MM.1S (cell line): ENCODE data around the gene HYCC1.

ENCODE experiments used
- DNase-seq: peaks from one replicate; pipeline ENCODE4 v3.0.0-alpha.2; 2015
- H2AFZ ChIP-seq: fragments of 300-600 bp; sonication (generic); 2 replicates; pipeline ENCODE4 v1.6.0; 2016; ENCODE audit warnings: antibody characterized with exemption, low read length
- H3F3A ChIP-seq: fragments of 300-600 bp; sonication (generic); 2 replicates; pipeline ENCODE4 v1.6.1; 2016; ENCODE audit warnings: mild to moderate bottlenecking, antibody characterized with exemption, low read length, moderate library complexity, mixed read lengths; ENCODE audit not compliant: insufficient read depth
- H3K27ac ChIP-seq: fragments of 300-600 bp; sonication (generic); 2 replicates; pipeline ENCODE4 v1.5.1; 2016; ENCODE audit warnings: mild to moderate bottlenecking, low read length
- H3K27me3 ChIP-seq: fragments of 300-600 bp; sonication (generic); replicated peaks from 2 replicates; pipeline ENCODE4 v1.6.0; 2016; ENCODE audit warnings: low read length; ENCODE audit not compliant: insufficient read depth
- H3K36me3 ChIP-seq: fragments of 300-600 bp; sonication (generic); replicated peaks from 2 replicates; pipeline ENCODE4 v1.6.1; 2016; ENCODE audit warnings: mild to moderate bottlenecking, low read length, mixed read lengths; ENCODE audit not compliant: insufficient read depth
- H3K4me1 ChIP-seq: fragments of 300-600 bp; sonication (generic); 2 replicates; pipeline ENCODE4 v1.6.1; 2016; ENCODE audit warnings: low read length, mixed read lengths
- H3K4me2 ChIP-seq: fragments of 300-600 bp; sonication (generic); 2 replicates; pipeline ENCODE4 v1.6.0; 2016; ENCODE audit warnings: low read depth, low read length
- H3K4me3 ChIP-seq: fragments of 300-600 bp; sonication (generic); 2 replicates; pipeline ENCODE4 v1.5.1; 2016; ENCODE audit warnings: low read length, mixed read lengths
- H3K79me2 ChIP-seq: fragments of 300-600 bp; sonication (generic); 2 replicates; pipeline ENCODE4 v1.6.1; 2016; ENCODE audit warnings: mixed run types, low read length, mixed read lengths
- H3K9ac ChIP-seq: fragments of 300-600 bp; sonication (generic); 2 replicates; pipeline ENCODE4 v1.6.1; 2016; ENCODE audit warnings: low read length, mixed read lengths
- H3K9me2 ChIP-seq: fragments of 300-600 bp; sonication (generic); replicated peaks from 2 replicates; pipeline ENCODE4 v1.6.1; 2016; ENCODE audit warnings: mild to moderate bottlenecking, low read length, mixed read lengths; ENCODE audit not compliant: insufficient read depth
- H3K9me3 ChIP-seq: fragments of 300-600 bp; sonication (generic); replicated peaks from 2 replicates; pipeline ENCODE4 v1.6.1; 2016; ENCODE audit warnings: mild to moderate bottlenecking, low read length, mixed read lengths; ENCODE audit not compliant: insufficient read depth
- H4K20me1 ChIP-seq: fragments of 300-600 bp; sonication (generic); 2 replicates; pipeline ENCODE4 v1.6.1; 2016; ENCODE audit warnings: mild to moderate bottlenecking, low read length, moderate library complexity, mixed read lengths; ENCODE audit not compliant: insufficient read depth
- CTCF ChIP-seq: fragments of 300-600 bp; sonication (generic); IDR thresholded peaks from 2 replicates; pipeline ENCODE4 v1.5.1; 2016; ENCODE audit warnings: antibody characterized with exemption, low read length, mixed read lengths
- EZH2 ChIP-seq: fragments of 300-600 bp; sonication (generic); optimal IDR thresholded peaks from 2 replicates; pipeline ENCODE3; 2017; ENCODE audit warnings: low read depth, mild to moderate bottlenecking, antibody characterized with exemption, low read length, mixed read lengths
- EZH2phosphoT487 ChIP-seq: fragments of 300-600 bp; sonication (generic); IDR thresholded peaks from 2 replicates; pipeline ENCODE4 v1.6.1; 2018; ENCODE audit warnings: antibody characterized with exemption, low read length

Gene HYCC1

GRCh38 chr7:23022258-23022769 is 8.4 kb upstream of the HYCC1 start:
- TF ChIP-seq CTCF (no peak), EZH2phosphoT487 (no peak), EZH2 (no peak)
- Histone ChIP-seq H3K4me3 (no peak overlapping the region), H3K9ac (no peak overlapping the region), H3K9me2 (no peaks in the 10 kb centered on the region), H3K36me3 (no peaks in the 10 kb centered on the region), H3K4me2 (no peak overlapping the region), H3K27me3 (no peaks in the 10 kb centered on the region), H3K79me2 (no peaks in the 10 kb centered on the region), H3K9me3 (no peaks in the 10 kb centered on the region), H4K20me1 (no peaks in the 10 kb centered on the region), H3K4me1 (peaks cover 4% of the 10 kb centered on the region; the same call in 1 of the 2 replicates), H3F3A (0 out of 2 replicates have a peak, but pooled peaks cover 1% of the 10 kb centered on the region), H3K27ac (no peak overlapping the region), H2AFZ (no peak overlapping the region)
- no peak for DNase-seq

DNA sequence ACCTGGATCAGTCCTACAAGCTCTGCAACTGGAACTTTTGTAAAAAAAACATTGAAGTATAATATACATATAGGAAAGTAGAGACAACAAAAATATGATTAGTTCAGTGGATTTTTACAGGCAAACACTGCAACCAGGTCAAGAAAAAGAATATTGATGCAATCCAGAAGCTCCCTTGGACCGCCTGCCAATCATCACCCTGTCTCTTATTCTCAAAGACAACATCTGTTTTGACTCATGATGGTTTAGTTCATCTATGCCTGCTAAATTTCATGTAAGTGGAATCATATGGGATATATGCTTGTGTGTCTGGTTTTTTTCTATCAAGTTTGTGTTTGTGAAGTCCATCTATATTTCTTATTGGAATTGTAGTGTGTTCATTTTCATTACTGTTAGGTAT is 7.7 kb upstream of the HYCC1 start:
- H3K9me3 ChIP-seq: no peaks in the 10 kb centered on the region
- peaks cover 10% of the 10 kb centered on the region for H3K4me1 ChIP-seq
- no peak for DNase-seq
- no peak overlapping the region for H3K4me3 ChIP-seq
- TF ChIP-seq EZH2 (no peak), CTCF (no peak), EZH2phosphoT487 (no peak)
- H3F3A ChIP-seq: 0 out of 2 replicates have a peak, but pooled peaks cover 2% of the 10 kb centered on the region
- H3K9me2 ChIP-seq: no peaks in the 10 kb centered on the region
- H3K27me3 ChIP-seq: no peaks in the 10 kb centered on the region
- H3K9ac ChIP-seq: no peak overlapping the region
- H2AFZ ChIP-seq: no peak overlapping the region
- no peaks in the 10 kb centered on the region for H3K79me2 ChIP-seq
- H3K27ac ChIP-seq: no peak overlapping the region
- no peak overlapping the region for H3K4me2 ChIP-seq
- H4K20me1 ChIP-seq: no peaks in the 10 kb centered on the region
- no peaks in the 10 kb centered on the region for H3K36me3 ChIP-seq

- Histone ChIP-seq H3F3A (0 out of 2 replicates have a peak, but pooled peaks cover 2% of the 10 kb centered on the region), H3K9me2 (no peaks in the 10 kb centered on the region), H3K4me1 (peaks cover 12% of the 10 kb centered on the region), H3K36me3 (no peaks in the 10 kb centered on the region), H3K4me3 (no peak overlapping the region), H3K27ac (no peak overlapping the region), H2AFZ (no peak overlapping the region), H3K27me3 (no peaks in the 10 kb centered on the region), H3K4me2 (no peak overlapping the region), H3K9me3 (no peaks in the 10 kb centered on the region), H3K79me2 (no peaks in the 10 kb centered on the region), H4K20me1 (no peaks in the 10 kb centered on the region), H3K9ac (no peak overlapping the region)
- no peak for TF ChIP-seq EZH2
- TF ChIP-seq EZH2phosphoT487: no peak
- TF ChIP-seq CTCF: no peak
- no peak for DNase-seq
Observed at GRCh38 chr7:23020742-23021401, 6.9 kb upstream of the HYCC1 start.
